Glutamatergic neuron (in vitro differentiated cells): ENCODE results near the gene FGF8. TPM values are rescaled to one million over a fixed set of nuclear protein-coding genes. Genes with fewer than 3 reads are reported as not detected.

Source experiments
- DNase-seq: peaks from one replicate; pipeline ENCODE4 v3.0.0; 2022
- H3K27ac Mint-ChIP-seq: one replicate; pipeline ENCODE4 v1.8.0; 2020; ENCODE audit warnings: mild to moderate bottlenecking, mixed read lengths, inconsistent platforms; ENCODE audit not compliant: unreplicated experiment
- H3K27me3 Mint-ChIP-seq: one replicate; pipeline ENCODE4 v1.8.0; 2020; ENCODE audit warnings: mild to moderate bottlenecking, moderate library complexity, mixed read lengths, inconsistent platforms; ENCODE audit not compliant: unreplicated experiment
- H3K36me3 Mint-ChIP-seq: one replicate; pipeline ENCODE4 v1.8.0; 2020; ENCODE audit warnings: mild to moderate bottlenecking, mixed read lengths, inconsistent platforms; ENCODE audit not compliant: unreplicated experiment
- H3K4me1 Mint-ChIP-seq: one replicate; pipeline ENCODE4 v1.8.0; 2020; ENCODE audit warnings: mild to moderate bottlenecking, low read depth, mixed read lengths, inconsistent platforms; ENCODE audit not compliant: unreplicated experiment
- H3K4me3 Mint-ChIP-seq: one replicate; pipeline ENCODE4 v1.8.0; 2020; ENCODE audit warnings: mild to moderate bottlenecking, mixed read lengths, inconsistent platforms; ENCODE audit not compliant: unreplicated experiment
- H3K9me3 Mint-ChIP-seq: one replicate; pipeline ENCODE4 v1.8.0; 2020; ENCODE audit warnings: mild to moderate bottlenecking, moderate library complexity, mixed read lengths, inconsistent platforms; ENCODE audit not compliant: unreplicated experiment
- CTCF ChIP-seq: fragments of 200-600 bp; sonication (generic); IDR thresholded peaks from one replicate; pipeline ENCODE4 v1.5.0; 2021; ENCODE audit not compliant: partially characterized antibody, unreplicated experiment
- total RNA-seq: library from RNA; stranded (reverse); fragmentation: NEBNext Ultra II Directional; extraction: Animal tissue kit (Norgen Biotek cat#: 25700); gene quantifications from one replicate; pipeline ENCODE4 v1.2.1, GENCODE V29; 2021; ENCODE audit not compliant: unreplicated experiment

The FGF8 gene
- total RNA-seq, 1 donor from 2014 or later, result 1.1 TPM

- no peak overlapping the region for H3K27ac Mint-ChIP-seq
- DNase-seq, result no peak
- H3K4me1 Mint-ChIP-seq, result peaks cover 19% of the 10 kb centered on the region
- H3K27me3 Mint-ChIP-seq, result peaks cover 17% of the 10 kb centered on the region
- H3K36me3 Mint-ChIP-seq, result no peaks in the 10 kb centered on the region
- peaks cover 8% of the 10 kb centered on the region for H3K9me3 Mint-ChIP-seq
- TF ChIP-seq CTCF, result no peak
- H3K4me3 Mint-ChIP-seq, result no peak overlapping the region
Measured at GRCh38 chr10:101768791-101769170, 7.1 kb downstream of the FGF8 start.

- Mint-ChIP-seq H3K4me1 (peaks cover 13% of the 10 kb centered on the region), H3K4me3 (no peak overlapping the region), H3K27me3 (peaks cover 14% of the 10 kb centered on the region), H3K36me3 (no peaks in the 10 kb centered on the region), H3K27ac (no peak overlapping the region), H3K9me3 (peaks cover 3% of the 10 kb centered on the region)
- TF ChIP-seq CTCF, result no peak
- DNase-seq, result no peak
Measured at GRCh38 chr10:101767966-101768790, 7.7 kb downstream of the FGF8 start.

- Mint-ChIP-seq H3K4me3 (no peak overlapping the region), H3K4me1 (peaks cover 10% of the 10 kb centered on the region), H3K27me3 (peaks cover 11% of the 10 kb centered on the region), H3K9me3 (peaks cover 3% of the 10 kb centered on the region), H3K27ac (no peak overlapping the region), H3K36me3 (no peaks in the 10 kb centered on the region)
- no peak for TF ChIP-seq CTCF
- DNase-seq, result no peak
Measured at GRCh38 chr10:101767600-101767945, 8.3 kb downstream of the FGF8 start.

GRCh38 chr10:101766753-101767599, 8.9 kb downstream of the FGF8 start:
- H3K27me3 Mint-ChIP-seq, result peaks cover 11% of the 10 kb centered on the region
- H3K4me1 Mint-ChIP-seq, result peaks cover 10% of the 10 kb centered on the region
- DNase-seq, result no peak
- no peaks in the 10 kb centered on the region for H3K36me3 Mint-ChIP-seq
- no peak overlapping the region for H3K4me3 Mint-ChIP-seq
- no peak overlapping the region for H3K27ac Mint-ChIP-seq
- no peak for TF ChIP-seq CTCF
- H3K9me3 Mint-ChIP-seq, result peaks cover 3% of the 10 kb centered on the region

- TF ChIP-seq CTCF, result no peak
- no peak for DNase-seq
- H3K9me3 Mint-ChIP-seq, result peaks cover 3% of the 10 kb centered on the region
- H3K4me3 Mint-ChIP-seq, result no peak overlapping the region
- peaks cover 11% of the 10 kb centered on the region for H3K27me3 Mint-ChIP-seq
- peaks cover 10% of the 10 kb centered on the region for H3K4me1 Mint-ChIP-seq
- no peaks in the 10 kb centered on the region for H3K36me3 Mint-ChIP-seq
- H3K27ac Mint-ChIP-seq, result no peak overlapping the region
Measured at GRCh38 chr10:101766306-101766705, 9.6 kb downstream of the FGF8 start.
